HG03060 (cell line): ENCODE results near the gene NDOR1.
A peak's percentile ranks its signal among the peaks of the same experiment; 100 is the strongest.
"Not testable (repeated sequence)": the region's sequence is repeated elsewhere in the genome, so short reads cannot be mapped to it uniquely, and the experiment has no call there.

Experiments used
- ATAC-seq: cut with Tn5 transposase; IDR thresholded peaks from one replicate; pipeline ENCODE4 v1.9.1; 2021; ENCODE audit warnings: low read depth, moderate number of reproducible peaks; ENCODE audit not compliant: unreplicated experiment

NDOR1 gene

DNA sequence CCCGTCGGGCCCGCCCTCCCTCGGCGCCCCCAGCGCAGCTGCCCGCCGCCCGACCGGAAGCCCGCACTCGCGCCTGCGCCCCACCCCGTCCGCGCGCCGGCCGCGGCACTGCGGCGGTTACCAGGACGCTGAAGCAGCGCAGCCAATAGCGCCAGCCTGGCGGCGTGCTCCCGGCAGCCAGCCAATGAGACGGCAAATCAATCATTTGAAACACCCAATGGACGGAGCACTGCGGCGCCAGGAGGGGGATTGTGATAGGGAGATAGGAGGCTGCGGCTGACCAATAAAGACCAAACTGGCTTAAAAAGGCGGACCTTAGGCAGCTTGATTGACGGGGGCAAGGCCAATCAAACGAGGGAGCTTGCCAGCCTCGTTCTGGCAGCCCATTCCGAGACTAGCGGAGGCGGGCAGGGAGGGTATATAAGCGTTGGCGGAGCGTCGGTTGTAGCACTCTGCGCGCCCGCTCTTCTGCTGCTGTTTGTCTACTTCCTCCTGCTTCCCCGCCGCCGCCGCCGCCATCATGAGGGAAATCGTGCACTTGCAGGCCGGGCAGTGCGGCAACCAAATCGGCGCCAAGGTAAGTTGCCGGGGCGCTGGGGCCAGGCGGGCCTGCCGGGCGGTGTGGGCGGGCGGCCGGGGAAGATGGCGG lies 35.5 kb downstream of the NDOR1 start, which contains the start of gene TUBB4B:
Gene TUBB4B, plus strand, starts transcription at position 447 of the 649 bp plus-strand sequence. Its CDS starts 74 bp downstream, at position 521.
- ATAC-seq: peak; percentile 84

DNA sequence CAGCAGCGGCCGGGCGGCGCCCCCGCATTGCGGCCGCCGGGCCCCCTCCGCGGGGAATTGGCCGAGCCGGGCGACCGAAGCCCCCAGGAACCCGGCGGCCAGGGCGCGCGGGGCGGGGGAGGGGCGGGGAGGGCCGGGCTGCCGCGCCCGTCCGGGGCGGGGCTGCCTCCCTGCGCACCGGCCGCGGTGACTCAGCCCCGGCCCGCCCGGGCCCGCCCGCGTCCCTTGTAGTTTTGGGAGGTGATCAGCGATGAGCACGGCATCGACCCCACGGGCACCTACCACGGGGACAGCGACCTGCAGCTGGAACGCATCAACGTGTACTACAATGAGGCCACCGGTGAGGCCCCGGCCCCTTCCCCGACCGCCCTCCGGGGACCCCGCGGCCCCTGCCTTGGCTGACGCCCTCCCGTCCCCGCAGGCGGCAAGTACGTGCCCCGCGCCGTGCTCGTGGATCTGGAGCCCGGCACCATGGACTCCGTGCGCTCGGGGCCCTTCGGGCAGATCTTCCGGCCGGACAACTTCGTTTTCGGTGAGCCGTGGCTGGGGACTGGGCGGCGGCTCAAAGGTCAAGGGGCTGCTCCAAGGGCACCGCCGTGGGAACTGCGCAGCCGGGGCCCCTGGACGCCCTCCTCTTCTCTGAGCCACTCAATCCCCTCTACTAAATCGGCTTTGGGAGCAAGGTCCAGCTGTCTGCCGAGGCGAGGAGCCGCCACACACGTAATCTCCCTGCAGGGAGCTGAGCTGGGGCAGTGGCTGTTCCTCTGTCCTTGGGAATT lies 36.2 kb downstream of the NDOR1 start:
- no peak for ATAC-seq

DNA sequence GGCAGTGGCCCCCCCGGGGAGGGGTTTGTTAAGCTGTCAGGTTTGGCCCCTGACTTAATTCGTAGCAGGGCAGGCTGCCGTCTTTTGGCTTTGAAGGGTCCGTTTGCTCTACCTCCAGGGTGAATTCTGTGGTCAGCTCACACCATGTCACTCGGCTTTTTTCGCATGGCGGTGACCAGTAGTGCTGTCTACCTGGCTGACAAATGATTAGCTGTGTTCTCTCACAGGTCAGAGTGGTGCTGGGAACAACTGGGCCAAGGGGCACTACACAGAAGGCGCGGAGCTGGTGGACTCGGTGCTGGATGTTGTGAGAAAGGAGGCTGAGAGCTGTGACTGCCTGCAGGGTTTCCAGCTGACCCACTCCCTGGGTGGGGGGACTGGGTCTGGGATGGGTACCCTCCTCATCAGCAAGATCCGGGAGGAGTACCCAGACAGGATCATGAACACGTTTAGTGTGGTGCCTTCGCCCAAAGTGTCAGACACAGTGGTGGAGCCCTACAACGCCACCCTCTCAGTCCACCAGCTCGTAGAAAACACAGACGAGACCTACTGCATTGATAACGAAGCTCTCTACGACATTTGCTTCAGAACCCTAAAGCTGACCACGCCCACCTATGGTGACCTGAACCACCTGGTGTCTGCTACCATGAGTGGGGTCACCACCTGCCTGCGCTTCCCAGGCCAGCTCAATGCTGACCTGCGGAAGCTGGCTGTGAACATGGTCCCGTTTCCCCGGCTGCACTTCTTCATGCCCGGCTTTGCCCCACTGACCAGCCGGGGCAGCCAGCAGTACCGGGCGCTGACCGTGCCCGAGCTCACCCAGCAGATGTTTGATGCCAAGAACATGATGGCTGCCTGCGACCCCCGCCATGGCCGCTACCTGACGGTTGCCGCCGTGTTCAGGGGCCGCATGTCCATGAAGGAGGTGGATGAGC lies 37.0 kb downstream of the NDOR1 start:
- no peak for ATAC-seq

DNA sequence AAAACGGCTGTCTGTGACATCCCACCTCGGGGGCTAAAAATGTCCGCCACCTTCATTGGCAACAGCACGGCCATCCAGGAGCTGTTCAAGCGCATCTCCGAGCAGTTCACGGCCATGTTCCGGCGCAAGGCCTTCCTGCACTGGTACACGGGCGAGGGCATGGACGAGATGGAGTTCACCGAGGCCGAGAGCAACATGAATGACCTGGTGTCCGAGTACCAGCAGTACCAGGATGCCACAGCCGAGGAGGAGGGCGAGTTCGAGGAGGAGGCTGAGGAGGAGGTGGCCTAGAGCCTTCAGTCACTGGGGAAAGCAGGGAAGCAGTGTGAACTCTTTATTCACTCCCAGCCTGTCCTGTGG lies 37.7 kb downstream of the NDOR1 start:
- not testable (repeated sequence) for ATAC-seq

GRCh38 chr9:137243626-137244485 lies 38.4 kb downstream of the NDOR1 start:
- no peak for ATAC-seq

GRCh38 chr9:137244486-137245449 lies 39.3 kb downstream of the NDOR1 start:
- ATAC-seq: no peak

DNA sequence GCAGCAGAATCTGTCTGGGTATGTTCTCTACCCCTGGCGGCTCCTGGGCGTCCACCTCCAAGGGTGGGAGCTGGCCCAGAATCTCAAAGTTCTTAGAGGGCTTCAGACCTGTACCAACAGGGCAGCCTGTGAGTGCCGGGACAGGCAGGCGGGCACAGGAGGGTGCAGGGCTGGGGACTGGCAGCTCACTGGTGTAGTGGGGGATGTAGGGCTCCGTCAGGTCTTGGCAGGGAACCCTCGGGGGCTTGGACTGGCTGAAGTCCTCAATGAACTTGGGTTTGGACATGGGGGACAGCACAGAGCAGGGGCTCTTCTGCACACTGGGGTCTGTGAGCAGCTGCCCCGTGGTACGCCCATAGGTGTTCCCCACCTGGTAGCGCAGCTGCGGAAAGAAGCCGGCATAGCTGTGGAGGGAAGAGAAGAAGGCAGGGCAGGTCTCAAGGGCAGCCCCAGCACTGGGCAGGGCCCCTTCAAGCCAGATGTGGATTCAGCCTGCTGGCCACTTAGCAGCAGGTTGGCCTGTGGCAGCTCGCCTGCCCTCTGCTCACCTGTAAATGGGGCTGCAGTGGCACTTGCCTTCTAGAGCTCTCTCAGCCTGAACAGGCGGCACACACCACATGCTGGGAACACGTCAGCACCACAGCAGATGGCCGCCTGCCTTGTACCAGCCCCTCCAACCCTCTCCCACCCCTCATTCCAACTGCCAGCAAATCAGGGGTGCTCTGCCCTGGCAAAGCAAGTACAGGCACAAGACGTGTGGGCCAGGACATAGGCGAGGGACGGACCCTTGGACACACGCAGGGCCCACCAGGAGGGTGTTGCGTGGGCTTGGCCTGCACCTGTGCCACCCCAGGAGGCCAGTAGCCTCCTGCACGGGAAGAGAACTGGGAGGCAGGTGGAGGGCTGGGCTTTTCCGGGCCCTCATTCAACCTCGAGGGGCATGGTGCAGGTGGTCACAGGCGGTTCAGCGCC lies 40.2 kb downstream of the NDOR1 start:
- ATAC-seq: no peak

- no peak for ATAC-seq
These were observed 41.8 kb downstream of the NDOR1 start for GRCh38 chr9:137247135-137247915.

DNA sequence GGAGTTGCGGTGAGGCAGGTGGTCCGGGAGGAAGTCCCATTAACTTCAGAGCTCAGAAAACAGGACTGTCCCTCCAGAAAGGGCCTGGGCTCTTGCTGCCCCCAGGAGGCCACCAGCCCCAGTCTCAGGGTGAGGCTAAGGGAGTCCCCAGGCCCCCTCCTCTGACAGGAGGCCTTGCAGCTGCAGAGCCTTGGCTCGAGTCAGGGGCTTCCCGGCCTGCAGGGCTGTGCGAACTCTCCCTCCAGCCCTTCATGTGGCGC lies 42.3 kb downstream of the NDOR1 start:
- ATAC-seq: no peak

- no peak for ATAC-seq
These were observed 45.1 kb downstream of the NDOR1 start for GRCh38 chr9:137250329-137251193.

GRCh38 chr9:137251194-137251461 lies 45.6 kb downstream of the NDOR1 start, which contains the start of gene STPG3:
TSS of gene STPG3 (plus strand) at chr9:137251286. CDS start at chr9:137251287, 1 bp downstream.
- ATAC-seq: no peak

DNA sequence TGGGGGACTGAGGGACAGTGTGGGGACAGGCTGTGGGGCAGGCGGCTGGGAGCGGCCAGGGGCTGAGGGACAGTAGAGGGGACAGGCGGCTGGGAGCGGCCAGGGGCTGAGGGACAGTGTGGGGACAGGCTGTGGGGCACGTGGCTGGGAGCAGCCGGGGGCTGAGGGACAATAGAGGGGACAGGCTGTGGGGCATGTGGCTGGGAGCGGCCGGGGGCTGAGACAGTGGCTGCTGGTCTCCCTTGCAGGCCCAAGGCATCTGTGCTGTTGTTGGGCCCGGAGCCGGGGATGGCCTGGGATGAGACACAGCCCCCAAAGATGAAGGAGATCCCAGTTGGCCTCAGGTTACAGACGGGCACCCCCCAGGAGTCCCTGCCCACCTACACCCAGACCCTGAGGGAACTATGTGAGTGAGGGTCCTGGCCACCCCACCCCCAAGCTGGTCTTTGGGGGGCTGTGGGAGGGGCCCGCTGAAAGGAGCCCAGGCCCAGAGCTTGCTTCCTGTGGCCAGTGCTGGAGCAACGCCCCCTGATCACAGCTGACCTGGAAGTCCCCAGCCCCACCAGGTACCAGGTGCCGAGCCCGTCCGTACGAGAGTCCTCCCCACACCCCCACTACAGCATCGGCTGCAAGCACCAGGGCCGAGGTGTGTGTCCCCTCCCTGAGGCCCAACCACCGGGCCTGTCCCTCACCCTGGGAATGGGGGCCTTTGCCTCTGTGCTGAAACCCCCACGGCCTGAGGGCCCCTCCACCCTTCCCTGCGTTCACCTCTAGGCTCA lies 46.2 kb downstream of the NDOR1 start:
- no peak for ATAC-seq

- ATAC-seq: no peak
These were observed 47.3 kb downstream of the NDOR1 start for GRCh38 chr9:137252555-137253506.

- no peak for ATAC-seq
These were observed 48.5 kb downstream of the NDOR1 start for GRCh38 chr9:137253717-137254623.
